Measurements from ENCODE around the gene PACRG.

- TF ChIP-seq, protein P1, sequence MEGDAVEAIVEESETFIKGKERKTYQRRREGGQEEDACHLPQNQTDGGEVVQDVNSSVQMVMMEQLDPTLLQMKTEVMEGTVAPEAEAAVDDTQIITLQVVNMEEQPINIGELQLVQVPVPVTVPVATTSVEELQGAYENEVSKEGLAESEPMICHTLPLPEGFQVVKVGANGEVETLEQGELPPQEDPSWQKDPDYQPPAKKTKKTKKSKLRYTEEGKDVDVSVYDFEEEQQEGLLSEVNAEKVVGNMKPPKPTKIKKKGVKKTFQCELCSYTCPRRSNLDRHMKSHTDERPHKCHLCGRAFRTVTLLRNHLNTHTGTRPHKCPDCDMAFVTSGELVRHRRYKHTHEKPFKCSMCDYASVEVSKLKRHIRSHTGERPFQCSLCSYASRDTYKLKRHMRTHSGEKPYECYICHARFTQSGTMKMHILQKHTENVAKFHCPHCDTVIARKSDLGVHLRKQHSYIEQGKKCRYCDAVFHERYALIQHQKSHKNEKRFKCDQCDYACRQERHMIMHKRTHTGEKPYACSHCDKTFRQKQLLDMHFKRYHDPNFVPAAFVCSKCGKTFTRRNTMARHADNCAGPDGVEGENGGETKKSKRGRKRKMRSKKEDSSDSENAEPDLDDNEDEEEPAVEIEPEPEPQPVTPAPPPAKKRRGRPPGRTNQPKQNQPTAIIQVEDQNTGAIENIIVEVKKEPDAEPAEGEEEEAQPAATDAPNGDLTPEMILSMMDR (IDR thresholded peaks at IDR 0.05): no peak
- no peak for TF ChIP-seq POLR2A (IDR thresholded peaks at IDR 0.05)
Measured at GRCh38 chr6:163193326-163193725, 465.6 kb downstream of the PACRG start.

Measured in testis (tissue), 2 donors.